Panc1 (cell line): ENCODE data around the gene CTSL. TPM values are rescaled to one million over a fixed set of nuclear protein-coding genes. Genes with fewer than 3 reads are reported as not detected.

Source experiments
- ATAC-seq: fragments of 200-7000 bp; cut with Tn5 transposase; 2 replicates; pipeline ENCODE4 v1.9.1; 2020; ENCODE audit warnings: mild to moderate bottlenecking, moderate library complexity
- BruUV-seq: library from RNA; stranded (reverse); fragments of 400-500 nt; replicated peaks from 2 replicates; lab custom pipeline; 2021; lab: Mats Ljungman, UMichigan
- CTCF ChIA-PET: fragments of 300-600 bp; sonication (Branson Sonifier 250); formaldehyde crosslinking; loops from one replicate; lab custom pipeline; 2022; ENCODE audit warnings: antibody characterized with exemption; lab: Charles Lee
- POLR2A ChIA-PET: fragments of 300-600 bp; sonication (Branson Sonifier 250); formaldehyde crosslinking; loops from one replicate; lab custom pipeline; 2022; ENCODE audit warnings: antibody characterized with exemption; lab: Charles Lee
- DNase-seq: peaks from one replicate; pipeline ENCODE4 v3.0.0-alpha.2; 2010; ENCODE audit warnings: low read depth, low spot score
- H3K27ac ChIP-seq: 2 replicates; pipeline ENCODE4 v1.5.1; 2011; ENCODE audit warnings: mild to moderate bottlenecking, low read length, inconsistent platforms
- H3K27me3 ChIP-seq: fragments of 200-500 bp; sonication (Bioruptor generic); 2 replicates; pipeline ENCODE4 v1.6.0; 2014; ENCODE audit warnings: low read length, inconsistent platforms; ENCODE audit not compliant: control insufficient read depth, insufficient read depth
- H3K36me3 ChIP-seq: fragments of 200-500 bp; sonication (Bioruptor generic); 2 replicates; pipeline ENCODE4 v1.5.1; 2014; ENCODE audit warnings: inconsistent platforms, mild to moderate bottlenecking, low read length, moderate library complexity; ENCODE audit not compliant: control insufficient read depth, insufficient read depth
- H3K4me1 ChIP-seq: 2 replicates; pipeline ENCODE4 v1.5.1; 2011; ENCODE audit warnings: inconsistent platforms, mild to moderate bottlenecking, low read length, moderate library complexity; ENCODE audit not compliant: control insufficient read depth, insufficient read depth
- H3K4me3 ChIP-seq, 2 experiments: 2 replicates each; pipeline ENCODE4 v1.5.1; 2011 to 2012; ENCODE audit warnings: low read depth in 2 of 2, low read length in 2 of 2, mild to moderate bottlenecking in 2 of 2, inconsistent platforms in 1 of 2, moderate library complexity in 1 of 2
- H3K9me3 ChIP-seq: fragments of 200-500 bp; sonication (Bioruptor generic); 2 replicates; pipeline ENCODE4 v1.5.1; 2014; ENCODE audit warnings: low read depth, mild to moderate bottlenecking, inconsistent platforms, low read length, moderate library complexity; ENCODE audit not compliant: control insufficient read depth, insufficient read depth
- POLR2AphosphoS5 ChIP-seq: IDR thresholded peaks from 2 replicates; pipeline ENCODE4 v1.6.1; 2012; ENCODE audit warnings: mild to moderate bottlenecking, low read depth, low read length, moderate library complexity
- SIN3A ChIP-seq: IDR thresholded peaks from 2 replicates; pipeline ENCODE4 v1.6.1; 2012; ENCODE audit warnings: low read depth, mild to moderate bottlenecking, low read length, moderate library complexity, borderline replicate concordance; ENCODE audit not compliant: insufficient read depth
- TCF7L2 ChIP-seq: IDR thresholded peaks from 2 replicates; pipeline ENCODE4 v1.6.1; 2011; ENCODE audit warnings: mild to moderate bottlenecking, low read depth, low read length, inconsistent platforms
- in situ Hi-C: cut with HindIII; loops from 2 replicates; pipeline ENCODE4 v1.10.0; 2016; ENCODE audit warnings: low sequenced_read_pairs, low pct_unique_long_range_greater_than_20kb
- intact Hi-C: fragments of 100-400 bp; cut with micrococcal nuclease; formaldehyde crosslinking; loops from one replicate; pipeline ENCODE4 v1.10.0; 2022; ENCODE audit not compliant: unreplicated experiment
- total RNA-seq: library from RNA; stranded (reverse); gene quantifications from one replicate; pipeline ENCODE4 v1.2.1, GENCODE V29; 2021; ENCODE audit not compliant: unreplicated experiment
- TF ChIP-seq, protein P1 (sequence below): fragments of 450-650 bp; IDR thresholded peaks from 2 replicates; pipeline ENCODE4 v1.5.1; 2017; ENCODE audit warnings: mild to moderate bottlenecking
- TF ChIP-seq, protein P2 (sequence below), 2 experiments: IDR thresholded peaks; 2 replicates each; pipeline ENCODE4 v1.6.1; 2011 to 2012; ENCODE audit warnings: low read depth in 2 of 2, control low read depth in 1 of 2, low read length in 1 of 2, mild to moderate bottlenecking in 1 of 2, moderate library complexity in 1 of 2; ENCODE audit not compliant: insufficient read depth in 1 of 2

Gene CTSL
- total RNA-seq, 1 experiment from 2014 or later: 45.2 TPM

- no peaks in the 10 kb centered on the region for H3K9me3 ChIP-seq
- no TSS peak for BruUV-seq
- H3K4me3 ChIP-seq: no peak overlapping the region
- no peak for DNase-seq
- no peaks in the 10 kb centered on the region for H3K4me1 ChIP-seq
- ATAC-seq: no peak
- TF ChIP-seq, protein P1, sequence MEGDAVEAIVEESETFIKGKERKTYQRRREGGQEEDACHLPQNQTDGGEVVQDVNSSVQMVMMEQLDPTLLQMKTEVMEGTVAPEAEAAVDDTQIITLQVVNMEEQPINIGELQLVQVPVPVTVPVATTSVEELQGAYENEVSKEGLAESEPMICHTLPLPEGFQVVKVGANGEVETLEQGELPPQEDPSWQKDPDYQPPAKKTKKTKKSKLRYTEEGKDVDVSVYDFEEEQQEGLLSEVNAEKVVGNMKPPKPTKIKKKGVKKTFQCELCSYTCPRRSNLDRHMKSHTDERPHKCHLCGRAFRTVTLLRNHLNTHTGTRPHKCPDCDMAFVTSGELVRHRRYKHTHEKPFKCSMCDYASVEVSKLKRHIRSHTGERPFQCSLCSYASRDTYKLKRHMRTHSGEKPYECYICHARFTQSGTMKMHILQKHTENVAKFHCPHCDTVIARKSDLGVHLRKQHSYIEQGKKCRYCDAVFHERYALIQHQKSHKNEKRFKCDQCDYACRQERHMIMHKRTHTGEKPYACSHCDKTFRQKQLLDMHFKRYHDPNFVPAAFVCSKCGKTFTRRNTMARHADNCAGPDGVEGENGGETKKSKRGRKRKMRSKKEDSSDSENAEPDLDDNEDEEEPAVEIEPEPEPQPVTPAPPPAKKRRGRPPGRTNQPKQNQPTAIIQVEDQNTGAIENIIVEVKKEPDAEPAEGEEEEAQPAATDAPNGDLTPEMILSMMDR: no peak
- no peak for TF ChIP-seq TCF7L2
- TF ChIP-seq, protein P2, sequence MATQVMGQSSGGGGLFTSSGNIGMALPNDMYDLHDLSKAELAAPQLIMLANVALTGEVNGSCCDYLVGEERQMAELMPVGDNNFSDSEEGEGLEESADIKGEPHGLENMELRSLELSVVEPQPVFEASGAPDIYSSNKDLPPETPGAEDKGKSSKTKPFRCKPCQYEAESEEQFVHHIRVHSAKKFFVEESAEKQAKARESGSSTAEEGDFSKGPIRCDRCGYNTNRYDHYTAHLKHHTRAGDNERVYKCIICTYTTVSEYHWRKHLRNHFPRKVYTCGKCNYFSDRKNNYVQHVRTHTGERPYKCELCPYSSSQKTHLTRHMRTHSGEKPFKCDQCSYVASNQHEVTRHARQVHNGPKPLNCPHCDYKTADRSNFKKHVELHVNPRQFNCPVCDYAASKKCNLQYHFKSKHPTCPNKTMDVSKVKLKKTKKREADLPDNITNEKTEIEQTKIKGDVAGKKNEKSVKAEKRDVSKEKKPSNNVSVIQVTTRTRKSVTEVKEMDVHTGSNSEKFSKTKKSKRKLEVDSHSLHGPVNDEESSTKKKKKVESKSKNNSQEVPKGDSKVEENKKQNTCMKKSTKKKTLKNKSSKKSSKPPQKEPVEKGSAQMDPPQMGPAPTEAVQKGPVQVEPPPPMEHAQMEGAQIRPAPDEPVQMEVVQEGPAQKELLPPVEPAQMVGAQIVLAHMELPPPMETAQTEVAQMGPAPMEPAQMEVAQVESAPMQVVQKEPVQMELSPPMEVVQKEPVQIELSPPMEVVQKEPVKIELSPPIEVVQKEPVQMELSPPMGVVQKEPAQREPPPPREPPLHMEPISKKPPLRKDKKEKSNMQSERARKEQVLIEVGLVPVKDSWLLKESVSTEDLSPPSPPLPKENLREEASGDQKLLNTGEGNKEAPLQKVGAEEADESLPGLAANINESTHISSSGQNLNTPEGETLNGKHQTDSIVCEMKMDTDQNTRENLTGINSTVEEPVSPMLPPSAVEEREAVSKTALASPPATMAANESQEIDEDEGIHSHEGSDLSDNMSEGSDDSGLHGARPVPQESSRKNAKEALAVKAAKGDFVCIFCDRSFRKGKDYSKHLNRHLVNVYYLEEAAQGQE (IDR thresholded peaks at IDR 0.05; ENCODE audit: insufficient read depth in 1 of 2, low read depth in 2 of 2, low read length in 1 of 2): no peak
- TF ChIP-seq SIN3A: no peak
- TF ChIP-seq POLR2AphosphoS5: no peak
- H3K27ac ChIP-seq: no peak overlapping the region
- no peaks in the 10 kb centered on the region for H3K27me3 ChIP-seq
- ChIA-PET CTCF (no interaction called here), POLR2A (no interaction called here)
- H3K36me3 ChIP-seq: no peaks in the 10 kb centered on the region
- in situ Hi-C loops (no loop called here), intact Hi-C loops (no loop called here)
These were observed 26.1 kb upstream of the CTSL start for GRCh38 chr9:87699835-87700234.

DNA sequence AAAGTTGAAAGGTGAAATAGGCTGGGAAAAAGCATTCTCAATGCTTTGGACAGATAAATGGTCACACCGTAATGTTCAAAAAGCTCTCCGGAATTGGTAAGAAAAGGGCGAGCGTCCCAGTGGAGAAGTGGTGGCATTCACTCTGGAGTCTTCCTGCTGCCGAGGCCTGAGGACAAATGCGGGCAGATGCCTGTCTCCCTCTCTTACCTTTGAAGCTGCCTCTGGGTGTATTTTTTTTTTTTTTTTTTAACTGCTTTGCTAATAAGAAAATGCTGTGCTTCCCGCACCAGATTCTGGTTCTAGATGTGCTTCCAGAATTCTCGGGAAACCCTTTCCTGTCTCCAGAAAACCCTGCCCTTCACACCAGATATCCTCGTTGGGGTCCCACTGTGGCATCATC lies 24.4 kb upstream of the CTSL start:
- no peak overlapping the region for H3K4me3 ChIP-seq
- in situ Hi-C loops: no loop called here
- no TSS peak for BruUV-seq
- H3K4me1 ChIP-seq: no peaks in the 10 kb centered on the region
- H3K9me3 ChIP-seq: no peaks in the 10 kb centered on the region
- TF ChIP-seq SIN3A: no peak
- TF ChIP-seq TCF7L2: no peak
- TF ChIP-seq, protein P2 (IDR thresholded peaks at IDR 0.05; ENCODE audit: insufficient read depth in 1 of 2, low read depth in 2 of 2, low read length in 1 of 2): no peak
- TF ChIP-seq, protein P1: no peak
- TF ChIP-seq POLR2AphosphoS5: no peak
- DNase-seq: no peak
- no peak overlapping the region for H3K27ac ChIP-seq
- POLR2A ChIA-PET: no interaction called here
- intact Hi-C loops: no loop called here
- H3K27me3 ChIP-seq: no peaks in the 10 kb centered on the region
- no peak for ATAC-seq
- H3K36me3 ChIP-seq: no peaks in the 10 kb centered on the region
- CTCF ChIA-PET: no interaction called here
